Neural crest cell (in vitro differentiated cells): Measurements from ENCODE around the gene PLCL1. TPM values are rescaled to one million over a fixed set of nuclear protein-coding genes. Genes with fewer than 3 reads are reported as not detected.

Experiments used
- DNase-seq: peaks from one replicate; pipeline ENCODE4 v3.0.0; 2021; ENCODE audit warnings: low read depth, mixed read lengths, low spot score
- H3K27ac Mint-ChIP-seq: one replicate; pipeline ENCODE4 v1.8.0; 2021; ENCODE audit warnings: mild to moderate bottlenecking, mixed read lengths; ENCODE audit not compliant: unreplicated experiment
- H3K27me3 Mint-ChIP-seq: 2 replicates; pipeline ENCODE4 v1.8.0; 2021; ENCODE audit warnings: low read depth, mild to moderate bottlenecking, mixed read lengths
- H3K36me3 Mint-ChIP-seq: 2 replicates; pipeline ENCODE4 v1.8.0; 2021; ENCODE audit warnings: low read depth, mild to moderate bottlenecking, mixed read lengths
- H3K4me1 Mint-ChIP-seq: 2 replicates; pipeline ENCODE4 v1.8.0; 2021; ENCODE audit warnings: mixed read lengths
- H3K4me3 Mint-ChIP-seq: one replicate; pipeline ENCODE4 v1.8.0; 2021; ENCODE audit warnings: mild to moderate bottlenecking, mixed read lengths
- H3K9me3 Mint-ChIP-seq: 2 replicates; pipeline ENCODE4 v1.8.0; 2021; ENCODE audit warnings: mixed read lengths
- total RNA-seq: library from RNA; stranded (reverse); gene quantifications from 2 replicates; pipeline ENCODE4 v1.2.1, GENCODE V29; 2021
- TF ChIP-seq, protein P1 (sequence below): fragments of 200-600 bp; sonication (generic); conservative IDR thresholded peaks from 2 replicates; pipeline ENCODE4 v1.5.0; 2021; ENCODE audit warnings: antibody characterized with exemption, mild to moderate bottlenecking

The PLCL1 gene
- total RNA-seq, 1 donor from 2014 or later = 0.72 TPM

DNA sequence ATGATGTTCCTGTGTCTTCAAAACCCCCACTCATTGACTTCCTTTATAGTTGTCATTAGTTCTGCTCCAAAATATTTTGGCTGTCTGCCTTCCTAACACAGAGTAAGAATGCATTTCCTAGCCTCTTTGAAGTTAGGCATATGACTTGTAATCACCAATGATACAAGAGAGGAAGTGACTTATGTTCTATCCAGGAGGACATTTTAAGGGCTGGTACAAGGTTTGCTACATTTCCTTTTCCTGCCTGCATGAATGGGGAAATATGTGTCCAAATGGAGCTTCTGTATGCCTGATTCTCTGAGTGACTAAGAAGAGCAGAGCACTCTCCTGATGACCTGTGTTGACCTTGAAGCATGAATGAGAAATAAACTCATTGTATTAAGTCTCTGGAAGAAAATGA, 115.1 kb downstream of the PLCL1 start:
- no peak for DNase-seq
- peaks cover 14% of the 10 kb centered on the region for H3K27me3 Mint-ChIP-seq
- H3K4me3 Mint-ChIP-seq = no peak overlapping the region
- H3K9me3 Mint-ChIP-seq = peaks cover 11% of the 10 kb centered on the region
- no peak overlapping the region for H3K27ac Mint-ChIP-seq
- no peaks in the 10 kb centered on the region for H3K36me3 Mint-ChIP-seq
- TF ChIP-seq, protein P1, sequence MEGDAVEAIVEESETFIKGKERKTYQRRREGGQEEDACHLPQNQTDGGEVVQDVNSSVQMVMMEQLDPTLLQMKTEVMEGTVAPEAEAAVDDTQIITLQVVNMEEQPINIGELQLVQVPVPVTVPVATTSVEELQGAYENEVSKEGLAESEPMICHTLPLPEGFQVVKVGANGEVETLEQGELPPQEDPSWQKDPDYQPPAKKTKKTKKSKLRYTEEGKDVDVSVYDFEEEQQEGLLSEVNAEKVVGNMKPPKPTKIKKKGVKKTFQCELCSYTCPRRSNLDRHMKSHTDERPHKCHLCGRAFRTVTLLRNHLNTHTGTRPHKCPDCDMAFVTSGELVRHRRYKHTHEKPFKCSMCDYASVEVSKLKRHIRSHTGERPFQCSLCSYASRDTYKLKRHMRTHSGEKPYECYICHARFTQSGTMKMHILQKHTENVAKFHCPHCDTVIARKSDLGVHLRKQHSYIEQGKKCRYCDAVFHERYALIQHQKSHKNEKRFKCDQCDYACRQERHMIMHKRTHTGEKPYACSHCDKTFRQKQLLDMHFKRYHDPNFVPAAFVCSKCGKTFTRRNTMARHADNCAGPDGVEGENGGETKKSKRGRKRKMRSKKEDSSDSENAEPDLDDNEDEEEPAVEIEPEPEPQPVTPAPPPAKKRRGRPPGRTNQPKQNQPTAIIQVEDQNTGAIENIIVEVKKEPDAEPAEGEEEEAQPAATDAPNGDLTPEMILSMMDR = no peak
- H3K4me1 Mint-ChIP-seq = peaks cover 6% of the 10 kb centered on the region

GRCh38 chr2:197920088-197920487, 115.7 kb downstream of the PLCL1 start:
- TF ChIP-seq, protein P1 = no peak
- peaks cover 6% of the 10 kb centered on the region for H3K4me1 Mint-ChIP-seq
- peaks cover 12% of the 10 kb centered on the region for H3K9me3 Mint-ChIP-seq
- no peak for DNase-seq
- no peak overlapping the region for H3K4me3 Mint-ChIP-seq
- H3K36me3 Mint-ChIP-seq = no peaks in the 10 kb centered on the region
- H3K27me3 Mint-ChIP-seq = peaks cover 10% of the 10 kb centered on the region
- no peak overlapping the region for H3K27ac Mint-ChIP-seq

DNA sequence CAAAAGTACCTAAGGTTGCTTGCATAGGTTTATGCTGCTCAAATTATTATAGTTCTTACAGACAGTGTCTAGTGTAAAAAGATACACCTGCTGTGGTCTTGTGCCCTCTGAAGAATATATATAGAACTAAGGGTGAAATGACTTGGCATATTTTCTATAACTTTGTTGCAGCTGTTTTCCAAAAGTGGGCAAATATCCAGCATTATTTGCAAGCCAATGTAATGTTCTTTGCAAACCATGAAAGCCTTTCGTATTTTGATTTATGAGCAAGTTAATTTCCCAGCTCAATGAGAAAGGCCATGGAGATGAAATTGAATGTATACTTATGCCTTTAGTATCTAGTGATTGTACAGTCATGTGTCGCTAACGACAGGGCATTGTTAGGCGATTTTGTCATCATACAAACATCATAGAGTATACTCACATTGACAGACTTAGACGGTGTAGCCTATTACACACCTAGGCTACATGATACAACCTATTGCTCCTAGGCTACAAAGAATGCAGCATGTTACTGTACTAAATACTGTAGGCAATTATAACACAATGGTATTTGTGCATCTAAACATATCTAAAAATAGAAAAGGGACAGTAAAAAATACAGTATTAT, 116.3 kb downstream of the PLCL1 start:
- Mint-ChIP-seq H3K27me3 (peaks cover 5% of the 10 kb centered on the region), H3K4me3 (no peak overlapping the region), H3K4me1 (peaks cover 6% of the 10 kb centered on the region), H3K27ac (no peak overlapping the region), H3K9me3 (peaks cover 12% of the 10 kb centered on the region), H3K36me3 (no peaks in the 10 kb centered on the region)
- no peak for DNase-seq
- TF ChIP-seq, protein P1 = no peak

GRCh38 chr2:197924483-197924882, 120.1 kb downstream of the PLCL1 start:
- H3K4me1 Mint-ChIP-seq = peaks cover 4% of the 10 kb centered on the region
- H3K9me3 Mint-ChIP-seq = peaks cover 14% of the 10 kb centered on the region
- H3K27me3 Mint-ChIP-seq = no peaks in the 10 kb centered on the region
- TF ChIP-seq, protein P1 = no peak
- H3K4me3 Mint-ChIP-seq = no peak overlapping the region
- DNase-seq = no peak
- H3K36me3 Mint-ChIP-seq = no peaks in the 10 kb centered on the region
- no peak overlapping the region for H3K27ac Mint-ChIP-seq

DNA sequence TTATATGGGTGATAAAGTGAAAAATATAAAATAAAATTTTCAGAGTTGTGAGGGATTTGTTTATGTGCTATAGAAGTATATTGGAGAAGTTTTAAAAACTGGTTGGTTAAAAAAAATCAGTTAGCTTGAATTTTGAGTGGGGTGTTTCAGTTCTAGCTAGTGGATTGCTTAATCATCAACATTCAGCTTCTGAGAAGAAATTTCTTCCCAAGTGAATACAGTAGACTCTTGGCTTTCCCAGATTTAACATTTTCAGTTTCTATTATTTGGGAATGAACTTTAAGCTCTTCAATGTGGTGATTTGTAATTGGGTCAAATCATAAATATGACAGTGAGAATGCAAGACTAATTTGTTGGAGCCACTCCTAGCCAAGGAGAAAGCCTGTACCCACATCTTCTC, 120.8 kb downstream of the PLCL1 start:
- Mint-ChIP-seq H3K36me3 (no peaks in the 10 kb centered on the region), H3K4me3 (no peak overlapping the region), H3K27me3 (no peaks in the 10 kb centered on the region), H3K4me1 (no peaks in the 10 kb centered on the region), H3K27ac (no peak overlapping the region), H3K9me3 (peaks cover 11% of the 10 kb centered on the region)
- TF ChIP-seq, protein P1 = no peak
- no peak for DNase-seq
